Trophoblast cell (in vitro differentiated cells and primary cell): ENCODE measurements around the gene SAXO2.
"Not testable (repeated sequence)": the region's sequence is repeated elsewhere in the genome, so short reads cannot be mapped to it uniquely, and the experiment has no call there.

Source experiments
- DNase-seq, 2 donors: peaks; one replicate each; pipeline ENCODE4 v3.0.0-alpha.2; 2016
- H2AFZ ChIP-seq: 2 replicates; pipeline ENCODE4 v1.6.1; 2013; ENCODE audit warnings: low read length, moderate library complexity, mild to moderate bottlenecking; ENCODE audit not compliant: insufficient read depth, poor library complexity
- H2AK5ac ChIP-seq: 2 replicates; pipeline ENCODE4 v1.6.1; 2013; ENCODE audit warnings: mild to moderate bottlenecking, low read length
- H2BK120ac ChIP-seq: 2 replicates; pipeline ENCODE4 v1.6.1; 2013; ENCODE audit warnings: low read length, mild to moderate bottlenecking, moderate library complexity; ENCODE audit not compliant: insufficient read depth, poor library complexity
- H2BK12ac ChIP-seq: 2 replicates; pipeline ENCODE4 v1.6.1; 2013; ENCODE audit warnings: mild to moderate bottlenecking, low read length, moderate library complexity
- H2BK5ac ChIP-seq: 2 replicates; pipeline ENCODE4 v1.6.1; 2013; ENCODE audit warnings: low read length, low read depth, moderate library complexity, mild to moderate bottlenecking; ENCODE audit not compliant: poor library complexity
- H3K14ac ChIP-seq: 2 replicates; pipeline ENCODE4 v1.6.1; 2013; ENCODE audit warnings: mild to moderate bottlenecking, low read length
- H3K18ac ChIP-seq: 2 replicates; pipeline ENCODE4 v1.6.1; 2013; ENCODE audit warnings: mild to moderate bottlenecking, low read length
- H3K23ac ChIP-seq: 2 replicates; pipeline ENCODE4 v1.6.1; 2013; ENCODE audit warnings: low read length
- H3K27ac ChIP-seq: 2 replicates; pipeline ENCODE4 v1.5.1; 2013; ENCODE audit warnings: low read depth, mild to moderate bottlenecking, inconsistent platforms, low read length, moderate library complexity
- H3K27me3 ChIP-seq: 2 replicates; pipeline ENCODE4 v1.6.1; 2013; ENCODE audit warnings: inconsistent platforms, mild to moderate bottlenecking, low read length, moderate library complexity; ENCODE audit not compliant: insufficient read depth
- H3K36me3 ChIP-seq, 2 experiments: 1 replicate in 1 of 2; 2 replicates in 1 of 2; pipeline ENCODE4 v1.6.1; 2013; ENCODE audit warnings: low read length in 2 of 2, mild to moderate bottlenecking in 2 of 2, moderate library complexity in 1 of 2; ENCODE audit not compliant: insufficient read depth in 2 of 2, control insufficient read depth in 1 of 2
- H3K4ac ChIP-seq: 2 replicates; pipeline ENCODE4 v1.6.1; 2013; ENCODE audit warnings: low read depth, mild to moderate bottlenecking, low read length, moderate library complexity
- H3K4me1 ChIP-seq, 2 experiments: 1 replicate in 1 of 2; 2 replicates in 1 of 2; pipeline ENCODE4 v1.6.1; 2013; ENCODE audit warnings: low read length in 2 of 2, mild to moderate bottlenecking in 2 of 2, moderate library complexity in 1 of 2; ENCODE audit not compliant: insufficient read depth in 2 of 2, control insufficient read depth in 1 of 2
- H3K4me2 ChIP-seq: 2 replicates; pipeline ENCODE4 v1.6.1; 2013; ENCODE audit warnings: inconsistent platforms, mild to moderate bottlenecking, low read length, moderate library complexity
- H3K4me3 ChIP-seq: 2 replicates; pipeline ENCODE4 v1.5.1; 2013; ENCODE audit warnings: mild to moderate bottlenecking, low read depth, low read length, inconsistent platforms
- H3K79me1 ChIP-seq: one replicate; pipeline ENCODE4 v1.6.1; 2013; ENCODE audit warnings: low read length
- H3K79me2 ChIP-seq: 2 replicates; pipeline ENCODE4 v1.6.1; 2013; ENCODE audit warnings: low read length, mild to moderate bottlenecking; ENCODE audit not compliant: control insufficient read depth, insufficient read depth, poor library complexity
- H3K9ac ChIP-seq: 2 replicates; pipeline ENCODE4 v1.6.1; 2013; ENCODE audit warnings: mild to moderate bottlenecking, low read length
- H3K9me3 ChIP-seq: 2 replicates; pipeline ENCODE4 v1.6.1; 2013; ENCODE audit warnings: low read depth, mild to moderate bottlenecking, control low read depth, inconsistent platforms, low read length; ENCODE audit not compliant: insufficient read depth
- H4K12ac ChIP-seq: 2 replicates; pipeline ENCODE4 v1.6.1; 2013; ENCODE audit warnings: low read depth, mild to moderate bottlenecking, low read length, moderate library complexity
- H4K8ac ChIP-seq: 2 replicates; pipeline ENCODE4 v1.6.1; 2013; ENCODE audit warnings: low read depth, mild to moderate bottlenecking, low read length, moderate library complexity
- H4K91ac ChIP-seq: one replicate; pipeline ENCODE4 v1.6.1; 2013; ENCODE audit warnings: low read depth, mild to moderate bottlenecking, low read length, moderate library complexity
- WGBS: extraction: QIAGEN DNeasy Blood & Tissue Kit; methylation state at CpG from one replicate; pipeline ENCODE4 v1.1.7; 2013; ENCODE audit warnings: missing lambda C conversion rate; ENCODE audit not compliant: insufficient read length, insufficient coverage; ENCODE audit errors: extremely low coverage; 5-methylcytosine and 5-hydroxymethylcytosine counted together

SAXO2 gene

GRCh38 chr15:82231233-82231632 lies 31.4 kb upstream of the SAXO2 start:
- Histone ChIP-seq H4K12ac (no peak overlapping the region), H3K4me2 (no peak overlapping the region), H2AFZ (no peak overlapping the region), H2AK5ac (no peak overlapping the region), H3K14ac (no peak overlapping the region), H3K36me3 (no peaks in the 10 kb centered on the region), H4K91ac (no peak overlapping the region), H3K4me3 (no peak overlapping the region), H3K4me1 (no peaks in the 10 kb centered on the region), H3K79me2 (no peaks in the 10 kb centered on the region), H3K27me3 (no peaks in the 10 kb centered on the region), H2BK12ac (no peak overlapping the region), H3K18ac (no peak overlapping the region), H3K79me1 (no peaks in the 10 kb centered on the region), H3K9ac (no peak overlapping the region), H2BK120ac (no peak overlapping the region), H3K9me3 (no peaks in the 10 kb centered on the region), H3K23ac (no peak overlapping the region), H4K8ac (no peak overlapping the region), H3K27ac (no peak overlapping the region), H2BK5ac (no peak overlapping the region), H3K4ac (no peak overlapping the region)
- no peak for DNase-seq
- WGBS, result no CpG with 5 or more reads among the region's 2 CpGs

GRCh38 chr15:82231842-82232241 lies 30.8 kb upstream of the SAXO2 start:
- no CpG with 5 or more reads among the region's 2 CpGs for WGBS
- Histone ChIP-seq H3K23ac (no peak overlapping the region), H3K4ac (no peak overlapping the region), H3K9me3 (no peaks in the 10 kb centered on the region), H3K79me1 (no peaks in the 10 kb centered on the region), H4K12ac (no peak overlapping the region), H3K9ac (no peak overlapping the region), H3K79me2 (no peaks in the 10 kb centered on the region), H4K8ac (no peak overlapping the region), H2BK5ac (no peak overlapping the region), H3K18ac (no peak overlapping the region), H2AFZ (no peak overlapping the region), H3K4me1 (no peaks in the 10 kb centered on the region), H3K4me2 (no peak overlapping the region), H3K14ac (no peak overlapping the region), H2BK120ac (no peak overlapping the region), H3K27me3 (no peaks in the 10 kb centered on the region), H3K27ac (no peak overlapping the region), H2BK12ac (no peak overlapping the region), H4K91ac (no peak overlapping the region), H3K4me3 (no peak overlapping the region), H3K36me3 (no peaks in the 10 kb centered on the region), H2AK5ac (no peak overlapping the region)
- no peak for DNase-seq

- not testable (repeated sequence) for H3K79me2 ChIP-seq, H2BK120ac ChIP-seq, H3K27ac ChIP-seq, H3K9ac ChIP-seq, H4K12ac ChIP-seq, H2BK5ac ChIP-seq, H3K4ac ChIP-seq, H4K8ac ChIP-seq, H3K4me1 ChIP-seq, H3K23ac ChIP-seq, H3K4me2 ChIP-seq, H3K14ac ChIP-seq, H2AK5ac ChIP-seq, H3K36me3 ChIP-seq, H2BK12ac ChIP-seq, DNase-seq, H3K18ac ChIP-seq, H3K4me3 ChIP-seq, H3K9me3 ChIP-seq, H4K91ac ChIP-seq, H3K79me1 ChIP-seq, H2AFZ ChIP-seq, H3K27me3 ChIP-seq
- WGBS, result no CpG with 5 or more reads among the region's 3 CpGs
Observed at GRCh38 chr15:82237944-82238534, 24.6 kb upstream of the SAXO2 start.

- no peak overlapping the region for H3K4me2 ChIP-seq
- WGBS, result no CpG with 5 or more reads among the region's 5 CpGs
- no peaks in the 10 kb centered on the region for H3K79me1 ChIP-seq
Observed at GRCh38 chr15:82239685-82240391, 22.8 kb upstream of the SAXO2 start.

More at GRCh38 chr15:82239685-82240391, 22.8 kb upstream of the SAXO2 start:
- Histone ChIP-seq H4K8ac (no peak overlapping the region), H2BK120ac (no peak overlapping the region), H2AK5ac (no peak overlapping the region), H3K4me1 (no peaks in the 10 kb centered on the region), H3K14ac (no peak overlapping the region), H3K4me3 (no peak overlapping the region), H3K79me2 (no peaks in the 10 kb centered on the region), H3K18ac (no peak overlapping the region), H4K91ac (no peak overlapping the region), H3K9me3 (no peaks in the 10 kb centered on the region), H4K12ac (no peak overlapping the region), H3K27me3 (no peaks in the 10 kb centered on the region), H2BK12ac (no peak overlapping the region), H3K4ac (no peak overlapping the region), H2AFZ (no peak overlapping the region), H3K27ac (no peak overlapping the region), H3K23ac (no peak overlapping the region), H3K9ac (no peak overlapping the region), H3K36me3 (peaks cover 0 to 2% of the 10 kb centered on the region in 2 experiments), H2BK5ac (no peak overlapping the region)
- no peak for DNase-seq
